ENCODE data around the gene SIRPB1.
"Not testable (repeated sequence)": the region's sequence is repeated elsewhere in the genome, so short reads cannot be mapped to it uniquely, and the experiment has no call there.

SIRPB1 gene

DNA sequence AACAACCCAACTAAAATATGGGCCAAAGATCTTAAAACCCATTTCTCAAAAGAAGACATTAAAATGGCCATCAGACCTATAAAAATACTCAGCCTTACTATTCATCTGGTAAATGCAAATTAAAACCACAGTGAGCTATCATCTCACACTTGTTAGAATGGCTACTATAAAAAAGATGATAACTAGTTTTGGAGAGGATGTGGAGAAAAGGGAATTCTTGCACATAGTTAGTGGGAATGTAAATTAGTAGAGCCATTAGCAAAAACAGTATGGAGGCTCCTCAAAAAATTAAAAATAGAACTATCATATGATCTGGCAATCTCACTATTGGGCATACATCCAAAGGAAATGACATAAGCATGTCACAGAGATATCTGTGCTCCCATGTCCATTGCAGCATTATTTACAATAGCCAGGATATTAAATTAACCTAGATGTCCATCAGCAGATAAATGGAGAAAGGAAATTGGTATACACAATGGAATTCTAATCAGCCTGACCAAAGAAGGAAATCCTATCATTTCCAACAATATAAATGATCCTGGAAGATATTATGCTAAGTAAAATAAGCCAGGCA, 2.9 kb downstream of the SIRPB1 start:
- Histone ChIP-seq H3K4me3 (no peak overlapping the region), H3K27ac (no peak overlapping the region)

DNA sequence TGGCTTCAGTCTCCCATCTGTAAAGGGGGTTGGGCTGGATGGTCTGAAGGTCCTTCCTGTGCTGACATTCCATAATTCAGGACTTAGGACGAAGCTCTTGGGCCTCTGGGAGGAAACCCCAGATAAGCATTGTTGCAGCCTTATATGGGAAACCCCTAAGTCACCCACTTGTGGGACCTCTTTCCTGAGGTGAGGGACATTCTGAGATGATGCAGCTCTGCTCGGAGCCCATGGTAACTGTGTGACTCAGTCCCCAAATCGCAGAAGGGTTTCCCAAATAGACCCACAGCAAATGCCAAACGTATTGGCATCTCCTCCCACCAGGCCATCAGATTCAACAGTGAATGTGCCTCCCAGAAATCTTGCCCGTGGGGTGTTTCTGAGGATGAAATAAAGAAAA, 9.4 kb downstream of the SIRPB1 start:
- H3K4me3 ChIP-seq, H3K27ac ChIP-seq: not testable (repeated sequence)

DNA sequence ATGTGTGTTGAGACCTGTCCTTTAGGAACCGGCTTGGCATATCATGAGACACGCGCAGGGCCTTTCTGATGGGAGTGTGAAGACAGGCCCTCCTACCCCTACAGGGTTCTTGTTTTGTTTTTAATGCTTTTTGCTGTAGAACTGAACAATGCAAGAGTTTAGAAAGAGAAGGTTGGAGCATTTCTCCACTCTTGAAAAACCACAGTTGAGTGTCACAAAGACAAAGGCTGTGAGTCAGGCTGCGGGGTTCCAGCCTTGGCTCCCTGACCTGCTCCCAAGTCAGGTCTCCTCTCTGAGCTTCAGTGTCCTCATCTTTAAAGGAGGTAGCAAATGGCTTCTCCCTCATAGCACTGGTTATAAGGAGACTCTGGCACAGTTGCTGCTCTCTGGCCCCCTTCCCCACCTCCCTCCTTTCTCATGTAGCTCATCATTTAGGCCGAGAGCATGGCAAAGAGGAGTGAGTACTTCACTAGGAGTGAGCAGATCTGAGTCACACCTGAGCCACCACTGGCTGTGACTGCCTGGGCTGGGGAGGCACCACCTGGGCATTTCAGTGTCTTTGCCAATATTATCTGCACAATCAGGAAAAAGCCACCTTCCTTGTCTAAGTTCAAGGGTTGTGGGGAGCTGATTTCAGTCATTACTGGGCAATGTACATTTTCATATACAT, 11.0 kb downstream of the SIRPB1 start:
- not testable (repeated sequence) for H3K4me3 ChIP-seq, H3K27ac ChIP-seq

DNA sequence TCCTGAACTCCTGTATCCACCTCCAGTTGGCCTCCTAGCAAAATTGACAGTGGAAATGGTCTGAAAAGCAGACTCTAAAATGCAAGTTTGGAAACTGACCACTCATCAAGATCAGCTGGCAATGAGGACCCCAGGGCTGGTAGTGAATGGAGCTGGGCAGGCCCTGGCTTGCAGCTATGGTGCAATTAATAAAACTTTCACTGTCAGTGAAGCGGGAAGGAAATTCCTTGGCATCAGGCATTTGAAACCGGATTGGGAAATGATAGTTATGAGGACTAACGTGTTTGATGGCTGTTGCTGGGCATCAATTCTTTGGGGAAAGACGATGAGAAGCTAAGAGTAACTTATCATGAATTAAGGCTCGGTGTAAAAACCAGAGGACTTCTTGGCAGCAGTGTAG, 19.1 kb downstream of the SIRPB1 start:
- Histone ChIP-seq H3K4me3 (no peak overlapping the region), H3K27ac (no peak overlapping the region)

DNA sequence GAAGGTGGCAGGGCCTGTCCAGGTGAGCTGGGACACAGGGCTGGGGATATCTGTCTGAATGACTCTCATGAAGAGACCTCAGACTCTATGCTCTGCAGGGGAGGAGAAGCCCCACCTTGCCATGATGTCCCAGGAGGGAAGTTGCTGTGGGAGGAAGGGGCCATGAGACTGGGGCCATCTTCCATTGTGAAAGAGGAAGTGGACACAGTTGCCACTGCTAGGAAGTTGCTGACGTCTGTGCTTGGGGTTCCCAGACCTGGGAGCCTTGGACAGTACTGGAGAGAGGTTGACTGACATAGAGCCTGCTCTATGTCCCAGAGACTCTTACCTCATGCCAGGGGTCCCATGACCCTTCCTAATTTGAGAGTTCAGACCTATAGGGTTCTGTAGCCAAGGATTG, 24.5 kb downstream of the SIRPB1 start:
- no peak overlapping the region for H3K27ac ChIP-seq

DNA sequence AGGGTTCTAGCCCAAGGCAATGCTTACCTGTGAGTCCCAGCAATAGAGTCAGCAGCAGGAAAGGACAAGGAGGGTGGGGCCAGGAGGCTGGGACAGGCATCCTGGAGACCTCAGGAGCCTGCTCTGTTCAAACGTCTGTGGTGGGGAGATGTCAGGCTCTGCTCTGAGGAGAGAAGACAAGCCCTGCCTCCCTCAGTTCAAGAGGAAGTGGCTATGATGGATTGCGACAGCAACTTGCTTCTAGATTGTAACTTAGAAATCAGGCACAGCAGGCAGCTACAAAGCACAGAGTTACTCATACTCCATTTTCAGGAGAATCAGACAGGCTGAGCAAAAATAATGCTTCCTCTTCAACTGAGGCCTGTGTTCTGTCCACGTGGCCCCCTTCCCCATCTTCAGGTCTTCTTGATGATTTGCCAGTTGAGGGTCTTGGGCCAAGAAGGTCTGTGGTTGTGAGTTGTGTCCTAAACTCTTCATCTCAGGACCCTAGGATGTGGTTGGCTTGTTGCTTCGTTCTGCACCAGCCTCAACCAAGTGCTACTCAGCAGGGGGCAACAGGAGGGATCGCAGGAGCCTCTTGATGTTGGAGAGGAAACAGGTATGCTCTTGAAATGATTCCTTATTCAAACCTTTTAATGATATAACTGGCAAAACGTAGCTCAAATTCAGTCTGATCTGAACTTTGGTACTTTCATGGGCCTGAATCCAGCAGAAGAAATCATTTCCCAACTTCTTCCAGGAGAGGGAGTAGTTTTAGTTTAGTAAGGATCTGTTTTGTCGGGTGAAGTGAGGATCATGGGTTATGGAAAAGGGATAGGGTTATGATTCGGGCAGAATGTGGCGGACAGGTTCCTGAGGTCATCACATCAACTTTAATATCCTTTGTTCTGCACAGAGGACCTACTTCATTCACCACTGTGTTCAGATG, 31.0 kb downstream of the SIRPB1 start:
- Histone ChIP-seq H3K4me3 (no peak overlapping the region), H3K27ac (peak overlapping the region in 5 of 21 experiments; percentile 61 to 87 (median 67))

More for the DNA sequence above, 24.5 kb downstream of the SIRPB1 start:
- no peak overlapping the region for H3K4me3 ChIP-seq

DNA sequence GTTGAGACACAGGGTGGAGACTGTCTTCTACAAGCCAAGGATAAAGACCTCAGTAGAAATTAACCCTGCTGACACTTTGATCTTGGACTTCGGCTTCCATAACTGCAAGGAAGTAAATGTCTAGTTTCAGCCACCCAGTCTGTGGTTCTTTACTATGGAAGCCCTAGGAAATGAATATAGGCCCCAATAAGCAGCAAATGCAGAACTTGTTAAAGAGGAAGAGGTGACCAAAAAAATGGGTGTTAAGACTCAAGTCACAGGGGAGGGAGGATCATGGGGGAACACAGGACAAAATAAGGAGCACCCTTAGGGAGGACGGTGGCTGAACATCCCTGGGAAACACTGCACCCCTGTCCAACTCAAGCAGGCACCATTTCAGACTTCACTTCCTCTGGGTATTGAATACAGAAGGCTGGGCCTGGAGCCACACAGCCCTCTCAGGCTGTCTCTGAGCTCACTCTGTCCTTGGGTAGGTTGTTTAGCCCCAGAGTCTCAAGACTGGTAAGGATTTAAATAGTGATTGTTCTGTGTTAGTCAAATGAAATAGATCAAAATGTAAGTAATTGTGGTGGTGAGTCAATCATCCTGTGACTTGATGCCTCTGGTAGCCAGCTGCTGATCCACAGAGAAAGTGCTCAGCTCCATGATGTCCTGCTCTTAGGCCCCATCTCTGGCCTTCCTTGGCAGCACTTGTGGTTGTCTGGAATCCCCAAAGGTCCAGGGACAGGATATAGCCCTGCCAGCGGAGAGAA, 31.9 kb downstream of the SIRPB1 start:
- peak overlapping the region in 5 of 21 experiments; percentile 61 to 87 (median 67) for H3K27ac ChIP-seq
- H3K4me3 ChIP-seq: no peak overlapping the region

DNA sequence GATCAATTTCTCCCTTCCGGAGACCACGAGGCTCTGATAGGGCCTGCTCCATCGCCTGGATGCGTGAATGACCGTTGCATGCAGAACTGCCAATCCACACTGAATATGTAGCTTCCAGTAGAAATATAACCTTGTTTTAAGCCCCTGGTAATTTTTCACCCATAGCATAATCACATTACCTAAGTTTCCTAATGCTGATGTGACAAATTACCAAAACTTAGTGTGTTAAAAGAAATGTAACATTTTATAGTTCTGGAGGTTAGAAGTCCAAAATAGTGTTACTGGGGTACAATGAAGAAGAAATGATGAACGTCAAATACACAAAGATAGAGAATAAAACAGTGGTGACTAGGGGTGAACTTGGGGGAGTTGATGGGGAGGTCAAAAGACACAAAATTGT, 40.3 kb downstream of the SIRPB1 start:
- H3K4me3 ChIP-seq: no peak overlapping the region
- no peak overlapping the region for H3K27ac ChIP-seq

DNA sequence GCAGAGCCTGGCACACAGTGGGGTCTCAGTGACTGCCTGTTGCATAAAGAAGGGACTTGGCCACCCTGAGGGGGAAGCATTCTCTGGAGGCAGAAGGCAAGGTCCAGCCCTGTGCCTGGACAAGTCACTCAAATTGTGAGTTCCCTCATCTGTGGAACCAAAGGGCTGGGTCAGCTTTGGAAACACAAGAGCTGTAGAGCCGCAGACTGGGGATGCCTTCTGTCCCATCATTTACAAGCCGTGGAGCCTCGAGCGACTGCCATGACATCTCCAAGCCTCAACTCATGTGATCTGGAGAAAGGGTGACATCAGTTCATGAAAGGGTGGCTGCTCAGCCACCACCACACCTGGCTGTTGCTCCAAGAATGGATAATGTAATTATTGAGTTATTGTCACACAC, 41.9 kb downstream of the SIRPB1 start:
- Histone ChIP-seq H3K27ac (no peak overlapping the region), H3K4me3 (no peak overlapping the region)

DNA sequence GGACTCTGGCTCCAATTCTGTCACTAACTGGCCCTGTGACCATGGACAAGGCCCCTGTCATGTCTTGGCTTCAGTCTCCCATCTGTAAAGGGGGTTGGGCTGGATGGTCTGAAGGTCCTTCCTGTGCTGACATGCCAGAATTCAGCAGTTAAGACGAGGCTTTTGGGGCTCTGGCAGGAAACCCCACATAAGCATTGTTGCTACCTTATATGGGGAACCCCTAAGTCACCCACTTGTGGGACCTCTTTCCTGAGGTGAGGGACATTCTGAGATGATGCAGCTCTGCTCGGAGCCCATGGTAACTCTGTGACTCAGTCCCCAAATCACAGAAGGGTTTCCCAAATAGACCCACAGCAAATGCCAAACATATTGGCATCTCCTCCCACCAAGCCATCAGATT, 42.5 kb downstream of the SIRPB1 start:
- H3K27ac ChIP-seq, H3K4me3 ChIP-seq: not testable (repeated sequence)

DNA sequence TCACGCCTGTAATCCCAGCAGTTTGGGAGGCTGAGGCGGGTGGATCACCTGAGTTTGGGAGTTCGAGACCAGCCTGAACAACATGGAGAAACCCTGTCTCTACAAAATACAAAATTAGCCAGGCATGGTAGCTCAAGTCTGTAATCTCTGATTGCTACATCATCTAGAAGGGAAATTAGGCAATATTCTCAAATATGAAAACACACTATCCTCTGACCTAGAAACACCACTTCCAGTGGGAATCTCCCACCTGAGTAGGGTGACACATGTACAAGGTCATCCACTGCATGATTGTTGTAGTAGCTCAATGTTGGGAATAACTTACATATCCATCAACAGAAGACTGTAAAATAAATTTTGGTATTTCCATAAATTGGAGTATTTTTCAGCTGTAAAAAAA, 43.2 kb downstream of the SIRPB1 start:
- Histone ChIP-seq H3K27ac (no peak overlapping the region), H3K4me3 (no peak overlapping the region)

DNA sequence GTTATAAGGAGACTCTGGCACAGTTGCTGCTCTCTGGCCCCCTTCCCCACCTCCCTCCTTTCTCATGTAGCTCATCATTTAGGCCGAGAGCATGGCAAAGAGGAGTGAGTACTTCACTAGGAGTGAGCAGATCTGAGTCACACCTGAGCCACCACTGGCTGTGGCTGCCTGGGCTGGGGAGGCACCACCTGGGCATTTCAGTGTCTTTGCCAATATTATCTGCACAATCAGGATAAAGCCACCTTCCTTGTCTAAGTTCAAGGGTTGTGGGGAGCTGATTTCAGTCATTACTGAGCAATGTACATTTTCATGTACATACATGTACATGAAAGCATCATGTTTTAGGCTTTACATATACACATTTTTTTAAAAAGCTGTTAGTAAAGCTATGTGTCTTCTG, 43.8 kb downstream of the SIRPB1 start:
- H3K27ac ChIP-seq, H3K4me3 ChIP-seq: not testable (repeated sequence)

DNA sequence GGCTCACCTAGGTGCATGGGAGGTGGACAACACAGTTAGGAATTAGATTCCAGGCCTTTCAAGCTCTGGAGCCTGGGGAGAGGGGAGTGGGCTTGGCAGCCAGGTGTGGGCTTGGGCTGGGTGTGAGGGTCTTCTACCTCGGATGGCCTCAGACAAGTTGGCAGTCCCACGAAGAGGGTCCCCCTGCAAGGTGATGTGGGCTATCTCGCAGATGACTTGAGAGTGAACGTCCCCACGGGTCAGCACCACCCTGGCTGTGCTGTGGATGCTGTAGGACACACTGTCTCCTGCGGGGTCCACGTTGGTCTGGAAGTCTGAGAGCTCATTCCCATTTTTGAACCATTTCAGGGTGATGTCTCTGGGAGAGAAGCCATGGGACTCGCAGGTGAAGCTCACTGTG, 48.2 kb downstream of the SIRPB1 start:
- H3K27ac ChIP-seq, H3K4me3 ChIP-seq: not testable (repeated sequence)
